ENCODE results near the gene INMT. TPM values are rescaled to one million over a fixed set of nuclear protein-coding genes. Genes with fewer than 3 reads are reported as not detected.

INMT gene
- total RNA-seq, 1 donor from 2014 or later: 0.09 TPM

- FAIRE-seq: no peak
- Mint-ChIP-seq H3K4me3 (ENCODE audit: unreplicated experiment) (no peak overlapping the region), H3K36me3 (ENCODE audit: low read depth, unreplicated experiment) (peaks cover 19% of the 10 kb centered on the region), H3K4me1 (ENCODE audit: low read depth, unreplicated experiment) (no peaks in the 10 kb centered on the region), H3K27me3 (ENCODE audit: low read depth, unreplicated experiment) (no peaks in the 10 kb centered on the region), H3K9me3 (ENCODE audit: unreplicated experiment) (no peaks in the 10 kb centered on the region), H3K27ac (ENCODE audit: unreplicated experiment) (peak overlapping the region; percentile 36)
- no peaks in the 10 kb centered on the region for H3K36me3 ChIP-seq (ENCODE audit: insufficient read depth, low read length)
- no peaks in the 10 kb centered on the region for H3K79me2 ChIP-seq (ENCODE audit: insufficient read depth, low read length)
- no peak overlapping the region for H3K4me2 ChIP-seq (ENCODE audit: low read length)
- no peak overlapping the region for H3K4me3 ChIP-seq (ENCODE audit: insufficient read depth, low read depth, low read length)
- H3K9me3 ChIP-seq (ENCODE audit: insufficient read depth, low read depth, low read length): no peaks in the 10 kb centered on the region
- H3K27ac ChIP-seq (ENCODE audit: low read depth, low read length): no peak overlapping the region
- H3K4me1 ChIP-seq (ENCODE audit: insufficient read depth, low read length): no peaks in the 10 kb centered on the region
- TF ChIP-seq, protein P1, sequence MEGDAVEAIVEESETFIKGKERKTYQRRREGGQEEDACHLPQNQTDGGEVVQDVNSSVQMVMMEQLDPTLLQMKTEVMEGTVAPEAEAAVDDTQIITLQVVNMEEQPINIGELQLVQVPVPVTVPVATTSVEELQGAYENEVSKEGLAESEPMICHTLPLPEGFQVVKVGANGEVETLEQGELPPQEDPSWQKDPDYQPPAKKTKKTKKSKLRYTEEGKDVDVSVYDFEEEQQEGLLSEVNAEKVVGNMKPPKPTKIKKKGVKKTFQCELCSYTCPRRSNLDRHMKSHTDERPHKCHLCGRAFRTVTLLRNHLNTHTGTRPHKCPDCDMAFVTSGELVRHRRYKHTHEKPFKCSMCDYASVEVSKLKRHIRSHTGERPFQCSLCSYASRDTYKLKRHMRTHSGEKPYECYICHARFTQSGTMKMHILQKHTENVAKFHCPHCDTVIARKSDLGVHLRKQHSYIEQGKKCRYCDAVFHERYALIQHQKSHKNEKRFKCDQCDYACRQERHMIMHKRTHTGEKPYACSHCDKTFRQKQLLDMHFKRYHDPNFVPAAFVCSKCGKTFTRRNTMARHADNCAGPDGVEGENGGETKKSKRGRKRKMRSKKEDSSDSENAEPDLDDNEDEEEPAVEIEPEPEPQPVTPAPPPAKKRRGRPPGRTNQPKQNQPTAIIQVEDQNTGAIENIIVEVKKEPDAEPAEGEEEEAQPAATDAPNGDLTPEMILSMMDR (IDR thresholded peaks at IDR 0.05; ENCODE audit: insufficient read depth, low read depth, low read length): no peak
- TF ChIP-seq EZH2 (IDR thresholded peaks at IDR 0.05; ENCODE audit: insufficient read depth, low read length): no peak
- H4K20me1 ChIP-seq (ENCODE audit: insufficient read depth, low read length): peaks cover 6% of the 10 kb centered on the region
- no peak overlapping the region for H2AFZ ChIP-seq (ENCODE audit: low read depth, low read length)
- H3K27me3 ChIP-seq (ENCODE audit: insufficient read depth, low read length): no peaks in the 10 kb centered on the region
- no peak overlapping the region for H3K9ac ChIP-seq (ENCODE audit: low read length)
- DNase-seq (ENCODE audit: low read depth): no peak
Measured at GRCh38 chr7:30780941-30781340, 29.0 kb downstream of the INMT start.

GRCh38 chr7:30782690-30783089 is 30.8 kb downstream of the INMT start:
- no peaks in the 10 kb centered on the region for H3K4me1 ChIP-seq (ENCODE audit: insufficient read depth, low read length)
- H3K36me3 ChIP-seq (ENCODE audit: insufficient read depth, low read length): no peaks in the 10 kb centered on the region
- no peak overlapping the region for H3K9ac ChIP-seq (ENCODE audit: low read length)
- H3K79me2 ChIP-seq (ENCODE audit: insufficient read depth, low read length): no peaks in the 10 kb centered on the region
- H3K27ac Mint-ChIP-seq (ENCODE audit: unreplicated experiment): no peak overlapping the region
- H3K36me3 Mint-ChIP-seq (ENCODE audit: low read depth, unreplicated experiment): peaks cover 25% of the 10 kb centered on the region
- H3K27ac ChIP-seq (ENCODE audit: low read depth, low read length): no peak overlapping the region
- H3K4me1 Mint-ChIP-seq (ENCODE audit: low read depth, unreplicated experiment): no peaks in the 10 kb centered on the region
- H3K9me3 ChIP-seq (ENCODE audit: insufficient read depth, low read depth, low read length): no peaks in the 10 kb centered on the region
- H3K4me3 ChIP-seq (ENCODE audit: insufficient read depth, low read depth, low read length): no peak overlapping the region
- H2AFZ ChIP-seq (ENCODE audit: low read depth, low read length): no peak overlapping the region
- TF ChIP-seq, protein P1 (IDR thresholded peaks at IDR 0.05; ENCODE audit: insufficient read depth, low read depth, low read length): no peak
- no peak for TF ChIP-seq EZH2 (IDR thresholded peaks at IDR 0.05; ENCODE audit: insufficient read depth, low read length)
- DNase-seq (ENCODE audit: low read depth): no peak
- H4K20me1 ChIP-seq (ENCODE audit: insufficient read depth, low read length): no peaks in the 10 kb centered on the region
- no peak for FAIRE-seq
- H3K9me3 Mint-ChIP-seq (ENCODE audit: unreplicated experiment): no peaks in the 10 kb centered on the region
- no peak overlapping the region for H3K4me2 ChIP-seq (ENCODE audit: low read length)
- no peaks in the 10 kb centered on the region for H3K27me3 ChIP-seq (ENCODE audit: insufficient read depth, low read length)
- no peak overlapping the region for H3K4me3 Mint-ChIP-seq (ENCODE audit: unreplicated experiment)
- no peaks in the 10 kb centered on the region for H3K27me3 Mint-ChIP-seq (ENCODE audit: low read depth, unreplicated experiment)

GRCh38 chr7:30785786-30786185 is 33.9 kb downstream of the INMT start:
- no peaks in the 10 kb centered on the region for H3K9me3 Mint-ChIP-seq (ENCODE audit: unreplicated experiment)
- H3K27ac Mint-ChIP-seq (ENCODE audit: unreplicated experiment): no peak overlapping the region
- no peak overlapping the region for H3K27ac ChIP-seq (ENCODE audit: low read depth, low read length)
- H3K4me1 ChIP-seq (ENCODE audit: insufficient read depth, low read length): peaks cover 5% of the 10 kb centered on the region
- no peak overlapping the region for H3K4me3 Mint-ChIP-seq (ENCODE audit: unreplicated experiment)
- no peak overlapping the region for H3K4me3 ChIP-seq (ENCODE audit: insufficient read depth, low read depth, low read length)
- DNase-seq (ENCODE audit: low read depth): no peak
- peaks cover 20% of the 10 kb centered on the region for H3K4me1 Mint-ChIP-seq (ENCODE audit: low read depth, unreplicated experiment)
- no peaks in the 10 kb centered on the region for H4K20me1 ChIP-seq (ENCODE audit: insufficient read depth, low read length)
- peaks cover 25% of the 10 kb centered on the region for H3K36me3 Mint-ChIP-seq (ENCODE audit: low read depth, unreplicated experiment)
- TF ChIP-seq EZH2 (IDR thresholded peaks at IDR 0.05; ENCODE audit: insufficient read depth, low read length): no peak
- TF ChIP-seq, protein P1 (IDR thresholded peaks at IDR 0.05; ENCODE audit: insufficient read depth, low read depth, low read length): no peak
- no peak overlapping the region for H3K4me2 ChIP-seq (ENCODE audit: low read length)
- H3K36me3 ChIP-seq (ENCODE audit: insufficient read depth, low read length): no peaks in the 10 kb centered on the region
- no peak overlapping the region for H3K9ac ChIP-seq (ENCODE audit: low read length)
- FAIRE-seq: no peak
- H3K27me3 Mint-ChIP-seq (ENCODE audit: low read depth, unreplicated experiment): no peaks in the 10 kb centered on the region
- no peaks in the 10 kb centered on the region for H3K79me2 ChIP-seq (ENCODE audit: insufficient read depth, low read length)
- H3K9me3 ChIP-seq (ENCODE audit: insufficient read depth, low read depth, low read length): no peaks in the 10 kb centered on the region
- no peaks in the 10 kb centered on the region for H3K27me3 ChIP-seq (ENCODE audit: insufficient read depth, low read length)
- H2AFZ ChIP-seq (ENCODE audit: low read depth, low read length): no peak overlapping the region

All from astrocyte (in vitro differentiated cells and primary cell).